GM23338 (cell line): ENCODE data around the gene SLC24A1. TPM values are rescaled to one million over a fixed set of nuclear protein-coding genes. Genes with fewer than 3 reads are reported as not detected.

Experiments
- ATAC-seq: fragments of 200-7000 bp; cut with Tn5 transposase; 3 replicates; pipeline ENCODE4 v1.9.1; 2020
- DNase-seq: peaks from one replicate; pipeline ENCODE4 v3.0.0-alpha.2; 2015; ENCODE audit warnings: low spot score
- H2AFZ ChIP-seq: fragments of 200-600 bp; sonication (generic); 2 replicates; pipeline ENCODE4 v1.8.0; 2016; ENCODE audit warnings: antibody characterized with exemption, mild to moderate bottlenecking, moderate library complexity
- H3F3A ChIP-seq: fragments of 200-600 bp; sonication (generic); replicated peaks from 2 replicates; pipeline ENCODE4 v1.8.0; 2017; ENCODE audit warnings: antibody characterized with exemption, mixed run types, low read depth
- H3K27ac ChIP-seq: fragments of 200-600 bp; sonication (generic); 2 replicates; pipeline ENCODE4 v1.6.1; 2016; ENCODE audit warnings: low read depth
- H3K27me3 ChIP-seq: fragments of 200-600 bp; sonication (generic); 2 replicates; pipeline ENCODE4 v1.8.0; 2016; ENCODE audit warnings: mild to moderate bottlenecking, mixed run types, moderate library complexity; ENCODE audit not compliant: insufficient read depth
- H3K36me3 ChIP-seq: fragments of 200-600 bp; sonication (generic); 2 replicates; pipeline ENCODE4 v1.8.0; 2016; ENCODE audit warnings: mild to moderate bottlenecking; ENCODE audit not compliant: insufficient read depth
- H3K4me1 ChIP-seq: fragments of 200-600 bp; sonication (generic); 2 replicates; pipeline ENCODE4 v1.8.0; 2016; ENCODE audit warnings: mild to moderate bottlenecking, moderate library complexity; ENCODE audit not compliant: insufficient read depth
- H3K4me2 ChIP-seq: fragments of 200-600 bp; sonication (generic); 2 replicates; pipeline ENCODE4 v1.7.1; 2017; ENCODE audit warnings: mixed run types
- H3K4me3 ChIP-seq: fragments of 200-600 bp; sonication (generic); 2 replicates; pipeline ENCODE4 v1.6.1; 2016; ENCODE audit warnings: mixed run types
- H3K79me2 ChIP-seq: fragments of 200-600 bp; sonication (generic); replicated peaks from 2 replicates; pipeline ENCODE4 v1.8.0; 2017; ENCODE audit warnings: mild to moderate bottlenecking; ENCODE audit not compliant: insufficient read depth
- H3K9me2 ChIP-seq: fragments of 200-600 bp; sonication (generic); 2 replicates; pipeline ENCODE4 v1.8.0; 2017; ENCODE audit not compliant: insufficient read depth
- H4K20me1 ChIP-seq: fragments of 200-600 bp; sonication (generic); replicated peaks from 2 replicates; pipeline ENCODE4 v1.8.0; 2017; ENCODE audit warnings: mild to moderate bottlenecking; ENCODE audit not compliant: insufficient read depth
- H3K27ac Mint-ChIP-seq: 2 replicates; pipeline ENCODE4 v1.8.0; 2020; ENCODE audit warnings: inconsistent platforms, mild to moderate bottlenecking, moderate library complexity, mixed read lengths
- H3K27me3 Mint-ChIP-seq: 3 replicates; pipeline ENCODE4 v1.8.0; 2022; ENCODE audit warnings: low read depth, mild to moderate bottlenecking, moderate library complexity, mixed read lengths, inconsistent platforms; ENCODE audit not compliant: insufficient read depth, poor library complexity
- H3K36me3 Mint-ChIP-seq: 3 replicates; pipeline ENCODE4 v1.8.0; 2021; ENCODE audit warnings: low read depth, mild to moderate bottlenecking, inconsistent platforms, moderate library complexity, mixed read lengths
- H3K4me1 Mint-ChIP-seq: 3 replicates; pipeline ENCODE4 v1.8.0; 2020; ENCODE audit warnings: mild to moderate bottlenecking, inconsistent platforms, mixed read lengths
- H3K4me3 Mint-ChIP-seq: 3 replicates; pipeline ENCODE4 v1.8.0; 2021; ENCODE audit warnings: moderate library complexity, mild to moderate bottlenecking, inconsistent platforms, mixed read lengths
- H3K9me3 Mint-ChIP-seq: 3 replicates; pipeline ENCODE4 v1.8.0; 2020; ENCODE audit warnings: moderate library complexity, mild to moderate bottlenecking, inconsistent platforms, mixed read lengths
- ETS1 ChIP-seq: IDR thresholded peaks from 2 replicates; pipeline ENCODE4 v1.6.1; 2016; ENCODE audit warnings: antibody characterized with exemption
- EZH2 ChIP-seq: fragments of 200-600 bp; sonication (generic); IDR thresholded peaks from one replicate; pipeline ENCODE4 v1.8.0; 2017; ENCODE audit warnings: antibody characterized with exemption, mild to moderate bottlenecking, low read depth; ENCODE audit not compliant: unreplicated experiment
- EZH2phosphoT487 ChIP-seq: fragments of 200-600 bp; sonication (generic); IDR thresholded peaks from one replicate; pipeline ENCODE4 v1.8.1; 2018; ENCODE audit warnings: antibody characterized with exemption; ENCODE audit not compliant: unreplicated experiment
- JUNB ChIP-seq: IDR thresholded peaks from one replicate; pipeline ENCODE4 v1.6.1; 2016; ENCODE audit warnings: antibody characterized with exemption; ENCODE audit not compliant: unreplicated experiment
- REST ChIP-seq: IDR thresholded peaks from one replicate; pipeline ENCODE4 v1.6.1; 2018; ENCODE audit warnings: antibody characterized with exemption; ENCODE audit not compliant: unreplicated experiment
- ZNF331 ChIP-seq: fragments of 250-450 bp; sonication (Bioruptor Pico); IDR thresholded peaks from 2 replicates; pipeline ENCODE4 v1.5.0; 2020; ENCODE audit warnings: low read depth, mild to moderate bottlenecking, moderate library complexity
- ZNF462 ChIP-seq: fragments of 250-450 bp; sonication (Bioruptor Pico); IDR thresholded peaks from 2 replicates; pipeline ENCODE4 v1.5.0; 2020; ENCODE audit warnings: mild to moderate bottlenecking, moderate library complexity
- polyA plus RNA-seq: library from polyadenylated mRNA; unstranded; fragments of >200 nt; fragmentation: Nextera tagmentation; extraction: Ambion mirVana; gene quantifications from 2 replicates; pipeline ENCODE4 v1.2.1, GENCODE V29; 2016
- total RNA-seq: library from RNA; depleted of rRNA; stranded (reverse); fragments of >200 nt; shearing (Covaris generic); gene quantifications from 2 replicates; pipeline ENCODE4 v1.2.3, GENCODE V29; 2014

SLC24A1 gene
- total and polyA plus RNA-seq, 2 experiments from 2014 or later, result 1.6 to 4.5 TPM

GRCh38 chr15:65642594-65642993 is 20.9 kb downstream of the SLC24A1 start:
- no peaks in the 10 kb centered on the region for H3K79me2 ChIP-seq
- H3K27me3 ChIP-seq, result no peaks in the 10 kb centered on the region
- Mint-ChIP-seq H3K4me1 (peaks cover 12% of the 10 kb centered on the region), H3K4me3 (no peak overlapping the region), H3K27ac (no peak overlapping the region), H3K9me3 (no peaks in the 10 kb centered on the region; the same call in 2 of the 3 replicates), H3K27me3 (peaks cover 5% of the 10 kb centered on the region), H3K36me3 (no peaks in the 10 kb centered on the region)
- no peak for TF ChIP-seq ETS1
- TF ChIP-seq ZNF331 (CRISPR knock-in tag), result no peak
- no peak for TF ChIP-seq EZH2
- TF ChIP-seq REST, result no peak
- TF ChIP-seq JUNB, result no peak
- TF ChIP-seq EZH2phosphoT487, result no peak
- no peak for TF ChIP-seq ZNF462 (CRISPR knock-in tag)
- no peaks in the 10 kb centered on the region for H3F3A ChIP-seq
- no peak for ATAC-seq
- H3K4me3 ChIP-seq, result no peak overlapping the region
- H4K20me1 ChIP-seq, result no peaks in the 10 kb centered on the region
- H3K4me1 ChIP-seq, result peaks cover 4% of the 10 kb centered on the region; the same call in 1 of the 2 replicates
- H2AFZ ChIP-seq, result no peak overlapping the region
- no peak overlapping the region for H3K4me2 ChIP-seq
- H3K27ac ChIP-seq, result no peak overlapping the region
- DNase-seq, result no peak
- no peaks in the 10 kb centered on the region for H3K9me2 ChIP-seq
- H3K36me3 ChIP-seq, result no peaks in the 10 kb centered on the region
